Stimulated activated CD4-positive, alpha-beta T cell treated with anti-CD3 and anti-CD28 coated beads, Interleukin-4, amount 100 ng/mL, for 24 hours (primary cell): ENCODE data around the gene NYNRIN.
"Not testable (repeated sequence)": the region's sequence is repeated elsewhere in the genome, so short reads cannot be mapped to it uniquely, and the experiment has no call there.

Experiments used
- DNase-seq: peaks from one replicate; pipeline ENCODE4 v3.0.0-alpha.2; 2020

NYNRIN gene

GRCh38 chr14:24370748-24371147 lies 28.1 kb upstream of the NYNRIN start:
- DNase-seq = no peak

- not testable (repeated sequence) for DNase-seq
Observed at GRCh38 chr14:24371605-24372004, 27.2 kb upstream of the NYNRIN start.

- DNase-seq = no peak
Observed at GRCh38 chr14:24372701-24373416, 25.9 kb upstream of the NYNRIN start.

GRCh38 chr14:24376448-24377070 lies 22.2 kb upstream of the NYNRIN start:
- no peak for DNase-seq

GRCh38 chr14:24377126-24377525 lies 21.7 kb upstream of the NYNRIN start:
- DNase-seq = no peak

GRCh38 chr14:24377657-24378056 lies 21.1 kb upstream of the NYNRIN start:
- DNase-seq = no peak

- DNase-seq = no peak
Observed at GRCh38 chr14:24378327-24378726, 20.5 kb upstream of the NYNRIN start.

- DNase-seq = no peak
Observed at GRCh38 chr14:24378981-24379906, 19.6 kb upstream of the NYNRIN start.

GRCh38 chr14:24379907-24380730 lies 18.7 kb upstream of the NYNRIN start:
- DNase-seq = no peak

- DNase-seq = no peak
Observed at GRCh38 chr14:24381363-24382063, 17.3 kb upstream of the NYNRIN start.

GRCh38 chr14:24382064-24382371 lies 16.8 kb upstream of the NYNRIN start:
- no peak for DNase-seq

- no peak for DNase-seq
Observed at GRCh38 chr14:24384169-24384568, 14.6 kb upstream of the NYNRIN start.

- DNase-seq = no peak
Observed at GRCh38 chr14:24385524-24385923, 13.3 kb upstream of the NYNRIN start.

GRCh38 chr14:24387009-24387345 lies 11.8 kb upstream of the NYNRIN start:
- DNase-seq = no peak

- DNase-seq = not testable (repeated sequence)
Observed at GRCh38 chr14:24387579-24387978, 11.2 kb upstream of the NYNRIN start.

- DNase-seq = no peak
Observed at GRCh38 chr14:24388474-24389179, 10.2 kb upstream of the NYNRIN start.

GRCh38 chr14:24389226-24389848 lies 9.5 kb upstream of the NYNRIN start:
- no peak for DNase-seq

GRCh38 chr14:24390701-24391468 lies 7.9 kb upstream of the NYNRIN start:
- DNase-seq = no peak

- no peak for DNase-seq
Observed at GRCh38 chr14:24392325-24393091, 6.3 kb upstream of the NYNRIN start.

- DNase-seq = no peak
Observed at GRCh38 chr14:24394275-24394674, 4.5 kb upstream of the NYNRIN start.
